ENCODE results near the gene DRC1.

GRCh38 chr2:26356111-26356510, 45.6 kb upstream of the DRC1 start:
- TF ChIP-seq ZNF484 (CRISPR knock-in tag; IDR thresholded peaks at IDR 0.05; ENCODE audit: borderline replicate concordance, low read depth) (no peak), ZNF318 (CRISPR knock-in tag; IDR thresholded peaks at IDR 0.05) (no peak), ZNF878 (CRISPR knock-in tag; IDR thresholded peaks at IDR 0.05) (no peak), MIER3 (CRISPR knock-in tag; IDR thresholded peaks at IDR 0.05; ENCODE audit: borderline replicate concordance) (no peak), ZNF124 (CRISPR knock-in tag; IDR thresholded peaks at IDR 0.05) (no peak), ZNF205 (CRISPR knock-in tag; IDR thresholded peaks at IDR 0.05) (no peak), ZNF558 (CRISPR knock-in tag; IDR thresholded peaks at IDR 0.05; ENCODE audit: borderline replicate concordance) (no peak), CTCF (CRISPR knock-in tag; IDR thresholded peaks at IDR 0.05) (no peak), IRF9 (CRISPR knock-in tag; IDR thresholded peaks at IDR 0.05; ENCODE audit: borderline replicate concordance) (no peak), ZSCAN25 (CRISPR knock-in tag; IDR thresholded peaks at IDR 0.05) (no peak)
